Measurements from ENCODE around the gene CYP26A1. TPM values are rescaled to one million over a fixed set of nuclear protein-coding genes. Genes with fewer than 3 reads are reported as not detected.

The CYP26A1 gene
- total RNA-seq, 1 experiment from 2014 or later: not detected

- Mint-ChIP-seq H3K4me3 (ENCODE audit: unreplicated experiment) (no peak overlapping the region), H3K27me3 (ENCODE audit: insufficient read depth, unreplicated experiment) (peaks cover 3% of the 10 kb centered on the region), H3K9me3 (ENCODE audit: unreplicated experiment) (no peaks in the 10 kb centered on the region), H3K27ac (ENCODE audit: low read depth, unreplicated experiment) (no peak overlapping the region), H3K36me3 (ENCODE audit: insufficient read depth, unreplicated experiment) (peaks cover 6% of the 10 kb centered on the region), H3K4me1 (ENCODE audit: insufficient read depth, unreplicated experiment) (no peaks in the 10 kb centered on the region)
- CTCF ChIA-PET: no interaction called here
- TF ChIP-seq CTCF (IDR thresholded peaks at IDR 0.05; ENCODE audit: unreplicated experiment): no peak
- intact Hi-C loops (cut with micrococcal nuclease): no loop called here
- no peak for DNase-seq (ENCODE audit: unreplicated experiment)
- no TSS peak for BruUV-seq (replicated peaks)
- POLR2A ChIA-PET: no interaction called here
These were observed 11.8 kb upstream of the CYP26A1 start for GRCh38 chr10:93061594-93062513.

GRCh38 chr10:93062514-93063143 lies 11.1 kb upstream of the CYP26A1 start:
- H3K27me3 Mint-ChIP-seq (ENCODE audit: insufficient read depth, unreplicated experiment): peaks cover 11% of the 10 kb centered on the region
- CTCF ChIA-PET: no interaction called here
- H3K27ac Mint-ChIP-seq (ENCODE audit: low read depth, unreplicated experiment): no peak overlapping the region

GRCh38 chr10:93063144-93063976 lies 10.3 kb upstream of the CYP26A1 start:
- no peak for TF ChIP-seq CTCF (IDR thresholded peaks at IDR 0.05; ENCODE audit: unreplicated experiment)
- intact Hi-C loops (cut with micrococcal nuclease): no loop called here
- no TSS peak for BruUV-seq (replicated peaks)
- no peak for DNase-seq (ENCODE audit: unreplicated experiment)
- Mint-ChIP-seq H3K4me1 (ENCODE audit: insufficient read depth, unreplicated experiment) (no peaks in the 10 kb centered on the region), H3K36me3 (ENCODE audit: insufficient read depth, unreplicated experiment) (peaks cover 6% of the 10 kb centered on the region), H3K27me3 (ENCODE audit: insufficient read depth, unreplicated experiment) (peaks cover 17% of the 10 kb centered on the region), H3K9me3 (ENCODE audit: unreplicated experiment) (no peaks in the 10 kb centered on the region), H3K27ac (ENCODE audit: low read depth, unreplicated experiment) (no peak overlapping the region), H3K4me3 (ENCODE audit: unreplicated experiment) (no peak overlapping the region)
- ChIA-PET CTCF (interaction anchor here (0.6 kb wide), 2 partner anchors 57 to 294 kb away, joined by 3 read pairs; no protein-coding TSS in a partner anchor), POLR2A (interaction anchor here (0.7 kb wide), 1 partner anchor 826 kb away, joined by 3 read pairs; no protein-coding TSS in a partner anchor)

More at GRCh38 chr10:93062514-93063143, 11.1 kb upstream of the CYP26A1 start:
- peak; percentile 27 for TF ChIP-seq CTCF (IDR thresholded peaks at IDR 0.05; ENCODE audit: unreplicated experiment)
- POLR2A ChIA-PET: no interaction called here
- no peak for DNase-seq (ENCODE audit: unreplicated experiment)
- H3K4me1 Mint-ChIP-seq (ENCODE audit: insufficient read depth, unreplicated experiment): no peaks in the 10 kb centered on the region
- peaks cover 6% of the 10 kb centered on the region for H3K36me3 Mint-ChIP-seq (ENCODE audit: insufficient read depth, unreplicated experiment)
- intact Hi-C loops (cut with micrococcal nuclease): no loop called here
- BruUV-seq (replicated peaks): no TSS peak
- no peak overlapping the region for H3K4me3 Mint-ChIP-seq (ENCODE audit: unreplicated experiment)
- H3K9me3 Mint-ChIP-seq (ENCODE audit: unreplicated experiment): no peaks in the 10 kb centered on the region
